ENCODE data around the gene ST8SIA5. TPM values are rescaled to one million over a fixed set of nuclear protein-coding genes. Genes with fewer than 3 reads are reported as not detected.
A peak's percentile ranks its signal among the peaks of the same experiment; 100 is the strongest.

ST8SIA5 gene
- total and polyA plus RNA-seq, 8 donors, result 0.03 to 1.4 (median 0.19) TPM; not detected in 4

DNA sequence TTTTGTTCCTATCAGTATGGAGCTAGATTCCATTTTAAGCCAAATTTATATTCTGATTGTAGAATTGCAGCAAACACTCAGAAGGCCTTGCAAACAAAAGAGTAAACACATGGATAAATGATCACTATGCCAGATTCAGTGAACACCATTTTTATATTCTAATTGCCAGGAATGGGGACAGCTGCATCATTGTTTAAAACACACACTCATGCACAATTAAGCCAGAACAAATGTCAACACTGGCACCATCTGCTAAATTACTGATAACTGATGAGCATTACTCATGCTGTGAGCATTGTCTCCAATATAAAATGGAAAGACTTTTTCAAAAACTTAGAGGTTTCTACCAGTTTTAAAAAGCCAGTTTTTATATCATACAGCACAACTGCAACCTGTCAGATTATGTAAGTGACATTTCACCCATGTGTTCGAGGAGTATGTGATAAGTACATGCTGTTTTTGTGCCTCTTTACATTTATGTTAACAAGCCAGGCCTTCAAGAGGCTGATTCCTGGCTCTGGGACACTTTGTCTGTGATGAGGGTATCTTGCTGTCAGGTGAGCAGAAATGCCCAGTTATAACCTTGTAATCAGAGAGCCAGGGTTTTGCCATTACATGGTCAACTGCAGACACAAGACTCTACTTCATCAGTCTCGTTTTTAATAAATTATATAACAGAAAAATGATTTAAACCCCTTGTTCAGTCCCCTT lies 4.4 kb upstream of the ST8SIA5 start:
- WGBS, 5 donors, result 34 to 54% (median 46%) methylated on average over 2 of the region's 2 CpGs
- DNase-seq, result no peak
- intact Hi-C loops (cut with DNase I; ENCODE audit: low total_unique reads), result no loop called here
- Histone ChIP-seq H3K4me3 (no peak overlapping the region), H3K27me3 (peaks cover 11 to 70% (median 33%) of the 10 kb centered on the region in 3 donors), H3K9me3 (no peaks in the 10 kb centered on the region), H3K4me1 (peaks cover 19% of the 10 kb centered on the region in 4 donors), H3K27ac (no peak overlapping the region), H3K36me3 (no peaks in the 10 kb centered on the region)
- no peak for TF ChIP-seq EP300 (IDR thresholded peaks at IDR 0.05)
- TF ChIP-seq, protein P1, sequence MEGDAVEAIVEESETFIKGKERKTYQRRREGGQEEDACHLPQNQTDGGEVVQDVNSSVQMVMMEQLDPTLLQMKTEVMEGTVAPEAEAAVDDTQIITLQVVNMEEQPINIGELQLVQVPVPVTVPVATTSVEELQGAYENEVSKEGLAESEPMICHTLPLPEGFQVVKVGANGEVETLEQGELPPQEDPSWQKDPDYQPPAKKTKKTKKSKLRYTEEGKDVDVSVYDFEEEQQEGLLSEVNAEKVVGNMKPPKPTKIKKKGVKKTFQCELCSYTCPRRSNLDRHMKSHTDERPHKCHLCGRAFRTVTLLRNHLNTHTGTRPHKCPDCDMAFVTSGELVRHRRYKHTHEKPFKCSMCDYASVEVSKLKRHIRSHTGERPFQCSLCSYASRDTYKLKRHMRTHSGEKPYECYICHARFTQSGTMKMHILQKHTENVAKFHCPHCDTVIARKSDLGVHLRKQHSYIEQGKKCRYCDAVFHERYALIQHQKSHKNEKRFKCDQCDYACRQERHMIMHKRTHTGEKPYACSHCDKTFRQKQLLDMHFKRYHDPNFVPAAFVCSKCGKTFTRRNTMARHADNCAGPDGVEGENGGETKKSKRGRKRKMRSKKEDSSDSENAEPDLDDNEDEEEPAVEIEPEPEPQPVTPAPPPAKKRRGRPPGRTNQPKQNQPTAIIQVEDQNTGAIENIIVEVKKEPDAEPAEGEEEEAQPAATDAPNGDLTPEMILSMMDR (IDR thresholded peaks at IDR 0.05), result no peak
- TF ChIP-seq POLR2AphosphoS5 (IDR thresholded peaks at IDR 0.05), result no peak
- TF ChIP-seq POLR2A (IDR thresholded peaks at IDR 0.05), result no peak

DNA sequence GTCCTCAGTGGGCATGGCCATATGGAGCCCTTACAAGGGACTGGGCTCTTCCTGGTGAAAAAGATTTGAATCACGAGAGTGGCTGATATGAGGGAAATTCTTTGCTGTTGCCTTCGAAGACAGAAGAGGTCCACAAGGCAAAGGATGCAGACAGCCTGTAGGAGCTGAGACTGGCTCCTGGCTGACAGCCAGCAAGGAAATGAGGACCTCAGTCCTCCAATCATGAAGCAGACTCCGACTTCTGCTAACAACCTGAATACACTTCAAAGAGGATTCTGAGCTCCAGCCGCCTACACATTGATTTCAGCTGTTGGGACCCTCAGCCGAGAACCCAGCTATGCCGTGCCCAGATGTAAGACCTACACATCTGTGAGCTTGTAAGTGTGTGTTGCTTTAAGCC lies 3.0 kb upstream of the ST8SIA5 start:
- intact Hi-C loops (cut with DNase I; ENCODE audit: low total_unique reads), result no loop called here
- 34 to 52% (median 49%) methylated on average over 5 to 6 of the region's 6 CpGs for WGBS, 5 donors
- peaks cover 17 to 79% (median 47%) of the 10 kb centered on the region in 3 donors for H3K27me3 ChIP-seq
- peaks cover 21 to 28% (median 25%) of the 10 kb centered on the region in 4 donors for H3K4me1 ChIP-seq
- TF ChIP-seq POLR2A (IDR thresholded peaks at IDR 0.05) (no peak), POLR2AphosphoS5 (IDR thresholded peaks at IDR 0.05) (no peak), EP300 (IDR thresholded peaks at IDR 0.05) (no peak)
- TF ChIP-seq, protein P1 (IDR thresholded peaks at IDR 0.05), result no peak
- no peaks in the 10 kb centered on the region for H3K36me3 ChIP-seq
- no peak overlapping the region for H3K4me3 ChIP-seq
- H3K27ac ChIP-seq, result no peak overlapping the region
- DNase-seq, result peak in 1 of 2 donors; percentile 33
- no peaks in the 10 kb centered on the region for H3K9me3 ChIP-seq

DNA sequence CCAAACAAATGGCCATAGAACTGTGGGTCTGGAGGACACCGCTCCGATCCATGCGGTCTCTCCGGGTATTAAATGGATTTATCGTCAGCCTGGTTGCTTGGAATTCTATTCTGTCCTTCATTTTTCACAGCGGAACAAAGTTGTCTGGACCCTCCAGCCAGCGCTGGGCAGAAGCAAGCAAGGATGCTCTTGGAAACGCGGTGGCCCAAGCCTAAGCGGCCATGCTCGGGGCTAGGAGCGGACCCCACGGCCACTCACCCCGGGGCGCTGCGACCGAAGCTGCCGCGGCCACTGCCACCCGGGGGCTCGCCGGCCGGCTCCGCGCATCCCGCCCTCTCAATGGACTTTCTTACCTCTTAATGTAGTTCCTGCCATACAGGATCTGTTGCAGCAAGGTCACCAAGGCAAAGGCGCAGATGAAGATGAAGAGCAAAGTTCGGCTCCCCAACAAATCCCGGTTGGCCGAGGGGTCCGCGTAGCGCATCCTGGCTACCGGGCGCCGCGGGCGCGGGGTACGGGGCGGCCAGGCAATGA lies 761 bp downstream of the ST8SIA5 start:
- Histone ChIP-seq H3K4me1 (peaks cover 21 to 28% (median 25%) of the 10 kb centered on the region in 4 donors), H3K36me3 (no peaks in the 10 kb centered on the region), H3K9me3 (no peaks in the 10 kb centered on the region), H3K27ac (no peak overlapping the region), H3K4me3 (peak overlapping the region; percentile 24 to 36 (median 30)), H3K27me3 (peaks cover 17 to 88% (median 52%) of the 10 kb centered on the region in 3 donors)
- intact Hi-C loops (cut with DNase I; ENCODE audit: low total_unique reads), result no loop called here
- no peak for TF ChIP-seq POLR2AphosphoS5 (IDR thresholded peaks at IDR 0.05)
- TF ChIP-seq POLR2A (IDR thresholded peaks at IDR 0.05), result no peak
- no peak for TF ChIP-seq EP300 (IDR thresholded peaks at IDR 0.05)
- TF ChIP-seq, protein P1 (IDR thresholded peaks at IDR 0.05), result no peak
- WGBS, 5 donors, result 4 to 9% (median 8%) methylated on average over 25 to 41 of the region's 41 CpGs
- no peak for DNase-seq

DNA sequence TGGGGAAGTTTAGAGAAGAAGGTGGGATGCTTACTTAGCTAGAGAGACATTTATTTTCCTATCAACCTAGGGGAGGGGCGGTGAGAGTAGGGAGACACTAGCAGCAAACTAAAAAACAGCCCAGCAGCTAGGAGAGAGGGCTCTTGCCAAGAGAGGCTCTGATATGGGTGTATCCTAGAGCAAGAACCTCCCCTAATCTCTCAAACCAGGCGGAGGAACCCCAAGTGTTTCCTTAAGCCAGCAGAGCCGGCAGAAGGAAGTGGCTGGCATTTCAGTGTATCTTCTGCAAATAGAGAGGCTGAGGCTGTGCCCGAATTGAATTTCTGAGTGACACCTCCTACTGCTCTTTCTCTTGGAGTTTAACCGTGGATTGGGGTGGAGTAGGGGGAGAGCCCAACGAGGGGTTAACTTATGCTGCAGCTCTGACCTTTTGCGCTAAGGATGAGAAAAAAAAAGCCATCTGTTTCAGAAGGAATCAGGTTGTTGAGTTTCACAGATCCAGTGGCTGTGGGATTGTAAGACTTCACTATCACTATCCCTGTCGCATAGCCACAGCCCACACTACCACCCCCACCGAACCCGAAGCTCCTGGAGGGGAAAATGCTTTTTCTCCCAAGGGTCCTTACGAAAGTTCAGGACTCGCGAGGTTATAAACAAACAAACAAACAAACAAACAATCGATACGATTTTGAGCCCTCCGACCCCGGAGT lies 1.4 kb downstream of the ST8SIA5 start:
- no peaks in the 10 kb centered on the region for H3K9me3 ChIP-seq
- no peak overlapping the region for H3K27ac ChIP-seq
- WGBS, 5 donors, result 13 to 20% (median 14%) methylated on average over 17 of the region's 17 CpGs
- intact Hi-C loops (cut with DNase I; ENCODE audit: low total_unique reads), result no loop called here
- peaks cover 21 to 28% (median 25%) of the 10 kb centered on the region in 4 donors for H3K4me1 ChIP-seq
- DNase-seq, result no peak
- no peaks in the 10 kb centered on the region for H3K36me3 ChIP-seq
- peaks cover 17 to 82% (median 52%) of the 10 kb centered on the region in 3 donors for H3K27me3 ChIP-seq
- H3K4me3 ChIP-seq, result peak overlapping the region in 2 of 4 donors; percentile 33 to 36
- TF ChIP-seq POLR2AphosphoS5 (IDR thresholded peaks at IDR 0.05), result no peak
- TF ChIP-seq, protein P1 (IDR thresholded peaks at IDR 0.05), result no peak
- no peak for TF ChIP-seq EP300 (IDR thresholded peaks at IDR 0.05)

Measured in stomach (tissue), 9 donors.